ENCODE data around the gene DOCK2.

GRCh38 chr5:169663537-169663936 lies 26.5 kb downstream of the DOCK2 start:
- TF ChIP-seq CTCF (IDR thresholded peaks at IDR 0.05) (no peak), POLR2A (IDR thresholded peaks at IDR 0.05) (no peak)
